ENCODE measurements around the gene TUBB8.

GRCh38 chr10:79532-80215 lies 30.6 kb upstream of the TUBB8 start:
- TF ChIP-seq CTCF (conservative IDR thresholded peaks at IDR 0.05; ENCODE audit: low read length) (no peak), EZH2phosphoT487 (IDR thresholded peaks at IDR 0.05; ENCODE audit: borderline replicate concordance) (no peak)
